Measurements from ENCODE around the gene PRKCE. TPM values are rescaled to one million over a fixed set of nuclear protein-coding genes. Genes with fewer than 3 reads are reported as not detected.
"Not testable (repeated sequence)": the region's sequence is repeated elsewhere in the genome, so short reads cannot be mapped to it uniquely, and the experiment has no call there.

PRKCE gene
- total RNA-seq, 2 donors from 2014 or later: 7.3 to 20.8 TPM

GRCh38 chr2:45714679-45715078 lies 63.2 kb downstream of the PRKCE start:
- H3K4me1 ChIP-seq: no peaks in the 10 kb centered on the region
- no peak for TF ChIP-seq CTCF (IDR thresholded peaks at IDR 0.05)
- intact Hi-C loops (cut with DNase I): no loop called here
- no peak overlapping the region for H3K4me3 ChIP-seq
- H3K36me3 ChIP-seq (replicated peaks in 1 of 2; ENCODE audit: insufficient read depth in 1 of 2, low read depth in 2 of 2): no peaks in the 10 kb centered on the region
- no peak overlapping the region for H3K27ac ChIP-seq
- no peak for DNase-seq
- 94 to 97% methylated on average over 3 of the region's 3 CpGs for WGBS, 2 donors
- no peaks in the 10 kb centered on the region for H3K27me3 ChIP-seq
- no peak for ATAC-seq
- H3K9me3 ChIP-seq: no peaks in the 10 kb centered on the region

GRCh38 chr2:45715601-45716379 lies 64.3 kb downstream of the PRKCE start:
- intact Hi-C loops (cut with DNase I): no loop called here
- H3K4me3 ChIP-seq: no peak overlapping the region
- TF ChIP-seq POLR2A (IDR thresholded peaks at IDR 0.05) (no peak), CTCF (IDR thresholded peaks at IDR 0.05) (no peak)
- no peaks in the 10 kb centered on the region for H3K36me3 ChIP-seq (replicated peaks in 1 of 2; ENCODE audit: insufficient read depth in 1 of 2, low read depth in 2 of 2)
- no peaks in the 10 kb centered on the region for H3K27me3 ChIP-seq
- no peak for DNase-seq
- no peaks in the 10 kb centered on the region for H3K9me3 ChIP-seq
- no peaks in the 10 kb centered on the region for H3K4me1 ChIP-seq
- WGBS, 2 donors: 79 to 92% methylated on average over 4 to 5 of the region's 5 CpGs
- no peak overlapping the region for H3K27ac ChIP-seq
- no peak for ATAC-seq

- ATAC-seq; intact Hi-C loops (cut with DNase I); H3K9me3 ChIP-seq; H3K4me1 ChIP-seq; H3K27ac ChIP-seq; H3K36me3 ChIP-seq (replicated peaks in 1 of 2; ENCODE audit: insufficient read depth in 1 of 2, low read depth in 2 of 2); DNase-seq; H3K27me3 ChIP-seq; H3K4me3 ChIP-seq: not testable (repeated sequence)
- WGBS, 2 donors: 71 to 83% methylated on average over 1 of the region's 1 CpG
Observed at GRCh38 chr2:45716432-45716831, 65.0 kb downstream of the PRKCE start.

- no peak overlapping the region for H3K27ac ChIP-seq
- DNase-seq (no peak), ATAC-seq (no peak)
- H3K4me3 ChIP-seq: no peak overlapping the region
- intact Hi-C loops (cut with DNase I): no loop called here
- TF ChIP-seq POLR2A (IDR thresholded peaks at IDR 0.05): no peak
- TF ChIP-seq CTCF (IDR thresholded peaks at IDR 0.05): no peak
- no peaks in the 10 kb centered on the region for H3K27me3 ChIP-seq
- H3K9me3 ChIP-seq: no peaks in the 10 kb centered on the region
- H3K4me1 ChIP-seq: no peaks in the 10 kb centered on the region
- no peaks in the 10 kb centered on the region for H3K36me3 ChIP-seq (replicated peaks in 1 of 2; ENCODE audit: insufficient read depth in 1 of 2, low read depth in 2 of 2)
Observed at GRCh38 chr2:45716915-45717314, 65.4 kb downstream of the PRKCE start.

- Histone ChIP-seq H3K9me3 (no peaks in the 10 kb centered on the region), H3K4me1 (no peaks in the 10 kb centered on the region), H3K27me3 (no peaks in the 10 kb centered on the region), H3K27ac (no peak overlapping the region), H3K36me3 (replicated peaks in 1 of 2; ENCODE audit: insufficient read depth in 1 of 2, low read depth in 2 of 2) (no peaks in the 10 kb centered on the region), H3K4me3 (no peak overlapping the region)
- 95 to 97% methylated on average over 6 of the region's 6 CpGs for WGBS, 2 donors
- intact Hi-C loops (cut with DNase I): no loop called here
- ATAC-seq (no peak), DNase-seq (no peak)
- TF ChIP-seq CTCF (IDR thresholded peaks at IDR 0.05) (no peak), POLR2A (IDR thresholded peaks at IDR 0.05) (no peak)
Observed at GRCh38 chr2:45720210-45720609, 68.7 kb downstream of the PRKCE start.

Data from body of pancreas (tissue), 4 donors.